Lung (tissue), 12 donors: ENCODE measurements around the gene CES3. TPM values are rescaled to one million over a fixed set of nuclear protein-coding genes. Genes with fewer than 3 reads are reported as not detected.

Experiments
- ATAC-seq: fragments of 200-7000 bp; cut with Tn5 transposase; one replicate; pipeline ENCODE4 v1.9.1; 2020; ENCODE audit warnings: moderate number of reproducible peaks; ENCODE audit not compliant: insufficient read depth, low FRiP score
- DNase-seq, 3 donors: peaks; one replicate each; pipeline ENCODE4 v3.0.0-alpha.2; 2013 to 2017
- H3K27ac ChIP-seq, 2 donors: one replicate each; pipeline ENCODE4 v1.5.1; 2013; ENCODE audit warnings: mild to moderate bottlenecking in 2 of 2, moderate library complexity in 2 of 2, control low read depth in 1 of 2, inconsistent platforms in 1 of 2, low read depth in 1 of 2, low read length in 1 of 2
- H3K27me3 ChIP-seq, 3 donors: one replicate each; pipeline ENCODE4 v1.5.1; 2013; ENCODE audit warnings: low read length in 2 of 3; ENCODE audit not compliant: control insufficient read depth in 3 of 3, insufficient read depth in 3 of 3
- H3K36me3 ChIP-seq, 4 donors: one replicate each; pipeline ENCODE4 v1.5.1; 2013; ENCODE audit warnings: low read length in 4 of 4, mild to moderate bottlenecking in 1 of 4, moderate library complexity in 1 of 4; ENCODE audit not compliant: control insufficient read depth in 4 of 4, insufficient read depth in 4 of 4
- H3K4me1 ChIP-seq, 5 donors: one replicate each; pipeline ENCODE4 v1.5.1; 2013; ENCODE audit warnings: low read length in 5 of 5, mild to moderate bottlenecking in 2 of 5, moderate library complexity in 1 of 5; ENCODE audit not compliant: control insufficient read depth in 5 of 5, insufficient read depth in 5 of 5
- H3K4me3 ChIP-seq: one replicate; pipeline ENCODE4 v1.5.1; 2013; ENCODE audit warnings: mild to moderate bottlenecking, control low read depth, moderate library complexity
- H3K9ac ChIP-seq, 2 donors: one replicate each; pipeline ENCODE4 v1.5.1; 2013; ENCODE audit warnings: low read length in 2 of 2, control low read depth in 1 of 2; ENCODE audit not compliant: insufficient read depth in 1 of 2
- H3K9me3 ChIP-seq, 4 donors: one replicate each; pipeline ENCODE4 v1.5.1; 2013; ENCODE audit warnings: low read length in 3 of 4, mild to moderate bottlenecking in 1 of 4, moderate library complexity in 1 of 4; ENCODE audit not compliant: control insufficient read depth in 4 of 4, insufficient read depth in 3 of 4
- CTCF ChIP-seq: IDR thresholded peaks from 2 replicates; pipeline ENCODE4 v1.5.1; 2012; ENCODE audit warnings: mild to moderate bottlenecking; ENCODE audit errors: control extremely low read depth, extremely low read depth
- WGBS, 2 donors: extraction: QIAGEN DNeasy Blood & Tissue Kit; methylation state at CpG; one replicate each; pipeline ENCODE4 v1.1.7; 2013; 5-methylcytosine and 5-hydroxymethylcytosine counted together
- polyA plus RNA-seq, 2 donors: library from polyadenylated mRNA; stranded (reverse); fragments of 200-250 nt; gene quantifications; one replicate each; pipeline ENCODE4 v1.2.1, GENCODE V29; 2013
- total RNA-seq, 2 donors: library from RNA; depleted of rRNA in 1 of 2; stranded (reverse); fragments of >200 nt in 1 of 2; gene quantifications; one replicate each; pipeline ENCODE4 v1.2.1, GENCODE V29; 2014 to 2021
- donor health status: control.
- donor health status: control.
- donor health status: Bipolar disorder and iron deficiency.
- donor health status: healthy.
- donor health status: DM: yes; HTN: yes; CAD: no.

Gene CES3
- total and polyA plus RNA-seq, 4 donors, result 0.57 to 2.6 (median 0.91) TPM

- DNase-seq (no peak), ATAC-seq (no peak)
- Histone ChIP-seq H3K4me1 (peaks cover 0 to 14% (median 7%) of the 10 kb centered on the region in 5 donors), H3K36me3 (no peaks in the 10 kb centered on the region), H3K4me3 (no peak overlapping the region), H3K9ac (no peak overlapping the region), H3K27ac (peak overlapping the region in 1 of 2 donors; percentile 90), H3K27me3 (peaks cover 0 to 18% (median 18%) of the 10 kb centered on the region in 3 donors), H3K9me3 (no peaks in the 10 kb centered on the region)
- no peak for TF ChIP-seq CTCF
- 77 to 84% methylated on average over 42 of the region's 42 CpGs for WGBS, 2 donors
These were observed 39.2 kb upstream of the CES3 start for GRCh38 chr16:66921729-66922450.

GRCh38 chr16:66923247-66923731, 37.8 kb upstream of the CES3 start:
- H3K9ac ChIP-seq, result no peak overlapping the region
- TF ChIP-seq CTCF, result no peak
- WGBS, 2 donors, result 71 to 73% methylated on average over 18 of the region's 18 CpGs

GRCh38 chr16:66923866-66924265, 37.2 kb upstream of the CES3 start:
- peaks cover 0 to 18% (median 18%) of the 10 kb centered on the region in 3 donors for H3K27me3 ChIP-seq
- peaks cover 0 to 18% (median 6%) of the 10 kb centered on the region in 5 donors for H3K4me1 ChIP-seq
- no peak for ATAC-seq
- no peaks in the 10 kb centered on the region for H3K9me3 ChIP-seq
- H3K27ac ChIP-seq, result peak overlapping the region; percentile 1 to 90
- no peaks in the 10 kb centered on the region for H3K36me3 ChIP-seq
- 33 to 42% methylated on average over 3 of the region's 3 CpGs for WGBS, 2 donors
- TF ChIP-seq CTCF, result no peak
- no peak overlapping the region for H3K9ac ChIP-seq
- DNase-seq, result no peak
- H3K4me3 ChIP-seq, result peak overlapping the region; percentile 26

More at GRCh38 chr16:66923247-66923731, 37.8 kb upstream of the CES3 start:
- H3K4me1 ChIP-seq, result peaks cover 0 to 17% (median 9%) of the 10 kb centered on the region in 5 donors
- H3K27me3 ChIP-seq, result peaks cover 0 to 18% (median 18%) of the 10 kb centered on the region in 3 donors
- ATAC-seq (no peak), DNase-seq (peak in 1 of 3 donors; percentile 42)
- peak overlapping the region; percentile 1 to 90 for H3K27ac ChIP-seq
- H3K9me3 ChIP-seq, result no peaks in the 10 kb centered on the region
- no peaks in the 10 kb centered on the region for H3K36me3 ChIP-seq
- H3K4me3 ChIP-seq, result peak overlapping the region; percentile 26
